HG02623 (cell line): ENCODE measurements around the gene YIPF4.
"Not testable (repeated sequence)": the region's sequence is repeated elsewhere in the genome, so short reads cannot be mapped to it uniquely, and the experiment has no call there.

Experiments used
- ATAC-seq: cut with Tn5 transposase; IDR thresholded peaks from one replicate; pipeline ENCODE4 v1.9.1; 2021; ENCODE audit warnings: moderate library complexity; ENCODE audit not compliant: unreplicated experiment

The YIPF4 gene

GRCh38 chr2:32364290-32364689 is 86.6 kb downstream of the YIPF4 start:
- not testable (repeated sequence) for ATAC-seq

DNA sequence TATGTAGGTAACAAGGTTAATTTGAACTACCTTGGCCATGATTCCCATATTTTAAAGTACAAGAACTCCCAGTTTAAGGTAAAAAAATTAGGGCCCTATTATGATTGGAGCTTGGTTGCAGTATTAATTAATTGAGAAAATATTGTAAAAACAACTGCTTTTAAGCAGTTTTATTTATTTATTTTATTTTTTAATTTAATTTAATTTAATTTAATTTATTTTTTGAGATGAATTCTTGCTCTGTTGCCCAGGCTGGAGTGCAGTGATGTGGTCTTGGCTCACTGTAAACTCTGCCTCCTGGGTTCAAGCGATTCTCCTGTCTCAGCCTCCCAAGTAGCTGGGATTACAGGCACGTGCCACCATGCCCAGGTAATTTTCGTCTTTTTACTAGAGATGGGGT is 88.0 kb downstream of the YIPF4 start:
- not testable (repeated sequence) for ATAC-seq
